GM19395 (cell line): ENCODE data around the gene ADAM21.
"Not testable (repeated sequence)": the region's sequence is repeated elsewhere in the genome, so short reads cannot be mapped to it uniquely, and the experiment has no call there.

ENCODE experiments used
- ATAC-seq: cut with Tn5 transposase; IDR thresholded peaks from one replicate; pipeline ENCODE4 v1.9.1; 2021; ENCODE audit warnings: mild to moderate bottlenecking, moderate library complexity; ENCODE audit not compliant: unreplicated experiment

The ADAM21 gene

DNA sequence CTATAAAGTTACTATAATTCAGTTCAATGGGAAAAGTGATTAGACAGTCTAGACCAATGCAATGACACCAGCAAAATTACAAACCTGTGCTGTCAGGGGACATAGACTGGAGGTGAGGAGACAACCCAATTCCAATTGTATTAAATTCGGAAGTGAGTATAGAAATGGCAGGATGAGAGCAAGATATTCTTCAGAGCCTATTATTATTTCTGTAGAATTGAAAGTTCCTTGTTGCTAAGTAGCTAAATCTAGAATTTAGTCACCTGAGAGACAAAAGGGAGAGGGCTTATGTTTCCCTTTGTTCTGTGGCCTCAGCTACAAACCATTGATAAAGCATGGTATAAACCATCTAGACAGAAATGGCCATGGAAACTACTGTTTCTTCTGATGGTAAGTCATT, at the start of gene ADAM21:
Gene ADAM21, plus strand, starts transcription at position 301 of the 400 bp plus-strand sequence. CDS start 5,326 bp downstream, outside the sequence.
- ATAC-seq: no peak

DNA sequence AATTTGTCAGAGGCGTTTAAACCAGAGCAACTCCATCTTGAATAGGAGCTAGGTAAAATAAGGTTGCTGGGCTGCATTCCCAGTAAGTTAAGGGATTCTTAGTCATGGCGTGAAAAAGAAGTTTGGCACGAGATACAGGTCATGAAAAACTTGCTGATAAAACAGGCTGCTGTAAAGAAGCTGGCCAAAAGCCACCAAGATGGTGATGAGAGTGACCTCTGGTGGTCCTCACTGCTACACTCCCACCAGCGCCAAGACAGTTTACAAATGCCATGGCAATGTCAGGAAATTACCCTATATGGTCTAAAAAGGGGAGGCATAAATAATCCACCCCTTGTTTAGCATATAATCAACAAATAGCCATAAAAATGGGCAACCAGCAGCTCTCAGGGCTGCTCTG, 48.6 kb upstream of the ADAM21 start:
- ATAC-seq: not testable (repeated sequence)

- ATAC-seq: not testable (repeated sequence)
These were observed 45.8 kb upstream of the ADAM21 start for GRCh38 chr14:70406216-70406615.

DNA sequence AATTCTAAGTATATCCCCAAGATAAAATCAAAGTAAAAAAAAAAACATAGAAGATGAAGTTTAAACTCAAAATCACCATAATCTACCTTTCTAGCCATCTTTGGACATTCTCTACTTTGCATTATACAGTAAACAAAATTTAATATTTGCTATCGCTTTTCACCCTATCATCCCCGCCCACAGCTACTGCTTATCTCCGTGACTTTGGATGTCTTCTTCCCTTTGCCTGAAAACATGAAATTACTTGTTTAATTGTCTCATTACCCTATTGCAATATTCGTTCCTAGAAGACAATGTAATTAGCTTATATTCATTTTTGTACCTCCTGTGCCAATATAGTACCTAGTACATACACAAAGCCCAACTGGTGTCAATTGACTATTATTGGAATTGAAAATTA, 44.4 kb upstream of the ADAM21 start:
- ATAC-seq: no peak

DNA sequence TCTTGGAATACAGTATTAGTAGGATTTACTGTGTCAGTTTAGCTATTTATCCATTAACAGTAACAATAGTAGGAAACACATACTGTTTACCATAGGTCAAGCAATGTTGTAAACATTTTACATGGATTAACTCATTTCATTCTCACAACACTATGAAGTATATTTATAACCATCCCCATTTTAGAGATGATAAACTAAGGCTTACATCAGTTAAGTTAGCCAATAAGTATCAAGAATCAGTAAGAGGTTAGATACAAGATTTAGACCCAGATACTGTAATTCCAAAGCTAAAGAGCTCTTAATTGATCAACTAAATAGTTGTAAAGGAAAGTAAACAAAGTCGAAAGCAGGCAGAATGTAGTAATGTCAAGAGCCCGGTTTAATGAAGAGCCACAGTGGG, 36.2 kb upstream of the ADAM21 start:
- ATAC-seq: no peak

GRCh38 chr14:70416338-70416724, 35.6 kb upstream of the ADAM21 start:
- peak; percentile 37 for ATAC-seq

GRCh38 chr14:70416725-70417349, 35.1 kb upstream of the ADAM21 start, which contains the start of gene SYNJ2BP:
SYNJ2BP (minus strand) TSS chr14:70417090; CDS start chr14:70416963, 127 bp downstream.
- peak; percentile 71 for ATAC-seq

GRCh38 chr14:70419270-70419931, 32.6 kb upstream of the ADAM21 start:
- not testable (repeated sequence) for ATAC-seq

- ATAC-seq: no peak
These were observed 29.4 kb upstream of the ADAM21 start for GRCh38 chr14:70422538-70422937.

- no peak for ATAC-seq
These were observed 26.6 kb upstream of the ADAM21 start for GRCh38 chr14:70425354-70425753.

- not testable (repeated sequence) for ATAC-seq
These were observed 25.4 kb upstream of the ADAM21 start for GRCh38 chr14:70426555-70426954.

- no peak for ATAC-seq
These were observed 15.1 kb upstream of the ADAM21 start for GRCh38 chr14:70436867-70437266.

GRCh38 chr14:70441641-70442040, 10.3 kb upstream of the ADAM21 start:
- ATAC-seq: no peak

GRCh38 chr14:70442750-70443149, 9.2 kb upstream of the ADAM21 start:
- ATAC-seq: no peak

DNA sequence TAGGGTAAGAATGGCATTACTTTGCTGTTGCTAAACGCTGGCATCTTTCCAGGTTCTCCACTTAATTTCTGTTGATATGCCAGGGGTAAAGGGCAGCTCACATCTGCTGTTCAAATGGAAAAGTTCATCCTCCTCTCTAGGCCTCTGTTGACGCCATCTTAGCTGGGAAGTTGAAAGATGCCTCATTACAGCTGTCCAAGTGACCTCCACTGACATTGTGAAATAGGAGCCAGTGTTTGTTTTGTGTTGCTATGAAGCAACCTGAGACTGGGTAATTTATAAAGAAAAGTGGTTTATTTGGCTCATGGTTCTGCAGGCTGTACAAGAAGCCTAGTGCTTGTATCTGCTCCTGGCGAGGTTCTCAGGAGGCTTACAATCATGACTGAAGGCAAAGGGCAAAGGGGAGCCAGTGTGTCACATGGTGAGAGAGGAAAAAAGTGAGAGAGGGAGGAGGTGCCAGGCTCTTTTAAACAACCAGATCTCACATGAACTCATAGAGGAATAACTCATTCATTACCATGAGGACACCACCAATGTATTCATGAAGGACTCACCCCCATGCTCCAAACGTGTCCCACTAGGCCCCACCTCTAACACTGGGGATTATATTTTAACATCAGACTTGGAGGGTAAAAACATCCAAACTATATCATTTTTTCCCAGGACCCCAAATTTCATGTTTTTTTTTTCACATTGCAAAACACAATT, 3.2 kb upstream of the ADAM21 start:
- no peak for ATAC-seq

GRCh38 chr14:70454731-70455130, 2.8 kb downstream of the ADAM21 start:
- ATAC-seq: no peak

DNA sequence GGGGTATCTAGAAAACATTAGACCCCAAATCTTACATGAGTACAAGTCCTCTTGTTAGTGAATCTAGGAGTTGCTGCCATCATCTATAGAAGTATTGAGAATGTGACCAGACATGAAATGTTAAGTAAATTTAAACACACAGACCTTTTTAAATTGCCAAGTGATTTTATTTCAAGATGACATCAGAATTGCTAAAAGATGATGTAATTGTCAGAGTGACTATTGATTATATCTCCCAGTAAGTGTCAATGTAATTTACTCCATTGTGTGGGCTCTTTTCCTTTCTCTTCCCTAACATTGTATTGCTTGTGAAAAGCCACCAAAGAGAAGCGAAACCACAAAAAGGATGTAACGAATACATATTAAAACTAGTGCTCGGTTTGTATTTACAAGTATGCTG, 16.8 kb downstream of the ADAM21 start:
- ATAC-seq: no peak

GRCh38 chr14:70470863-70471563, 19.0 kb downstream of the ADAM21 start:
- not testable (repeated sequence) for ATAC-seq

DNA sequence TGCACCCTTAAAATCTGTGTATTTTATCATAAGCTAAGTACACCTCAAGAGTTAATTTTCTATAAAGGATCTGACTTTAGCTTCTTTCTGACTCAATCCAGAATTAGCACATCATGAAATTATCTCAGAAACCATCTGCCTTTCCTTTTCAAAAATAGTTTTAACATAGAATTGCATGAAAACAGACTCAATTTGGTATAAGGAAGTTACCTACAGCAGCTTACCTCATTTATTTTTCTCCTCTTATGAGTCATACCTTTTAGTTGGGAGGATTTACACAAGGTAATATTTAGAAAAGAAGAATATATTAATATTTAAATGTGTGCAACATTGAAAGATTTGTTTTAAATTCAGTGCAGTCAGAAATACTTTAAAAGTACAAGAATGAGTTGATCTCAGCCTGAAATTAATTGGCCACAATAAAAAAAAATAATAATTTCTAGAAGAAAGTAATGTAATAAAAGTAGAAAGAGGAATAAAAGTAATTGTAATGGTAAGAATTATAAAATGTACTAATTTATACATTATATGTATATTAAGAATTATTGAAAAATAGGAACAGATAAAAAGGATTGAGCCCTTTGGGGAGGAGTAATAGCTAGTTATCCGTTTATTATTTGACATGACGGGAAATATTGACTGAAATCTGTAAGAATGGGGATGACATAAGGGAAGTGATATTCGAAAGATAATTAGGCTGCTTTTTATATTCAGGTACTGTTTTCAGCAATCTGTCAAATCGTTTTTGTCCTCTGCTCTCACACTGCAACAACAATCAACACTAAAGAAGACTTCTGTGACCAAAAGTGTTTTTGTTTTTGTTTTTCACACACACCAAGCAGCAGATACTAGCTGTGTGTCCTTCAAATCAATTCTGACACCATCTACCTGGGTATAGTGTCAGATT, 20.5 kb downstream of the ADAM21 start:
- no peak for ATAC-seq

GRCh38 chr14:70473825-70474224, 21.9 kb downstream of the ADAM21 start:
- no peak for ATAC-seq
